Stimulated activated CD8-positive, alpha-beta memory T cell treated with anti-CD3 and anti-CD28 coated beads, Interleukin-15, amount 100 ng/mL, for 24 hours (primary cell): Measurements from ENCODE around the gene KRT38.

Experiments
- DNase-seq: peaks from one replicate; pipeline ENCODE4 v3.0.0-alpha.2; 2020; ENCODE audit warnings: low read depth

Gene KRT38

GRCh38 chr17:41440531-41441033 is at the start of gene KRT38:
TSS of gene KRT38 (minus strand) at chr17:41440983. CDS start at chr17:41440921, 62 bp downstream.
- no peak for DNase-seq

- DNase-seq, result no peak
Measured at GRCh38 chr17:41489531-41489930, 48.7 kb upstream of the KRT38 start, which contains the start of gene KRT36. TSS of gene KRT36 (minus strand) at chr17:41489910. CDS start at chr17:41489864, 46 bp downstream.

GRCh38 chr17:41486809-41487530 is 46.2 kb upstream of the KRT38 start:
- no peak for DNase-seq

GRCh38 chr17:41486316-41486715 is 45.5 kb upstream of the KRT38 start:
- DNase-seq, result no peak

GRCh38 chr17:41484920-41485904 is 44.4 kb upstream of the KRT38 start:
- DNase-seq, result no peak

GRCh38 chr17:41483991-41484826 is 43.4 kb upstream of the KRT38 start:
- no peak for DNase-seq

GRCh38 chr17:41483531-41483930 is 42.7 kb upstream of the KRT38 start:
- no peak for DNase-seq

- no peak for DNase-seq
Measured at GRCh38 chr17:41481036-41481435, 40.3 kb upstream of the KRT38 start, which contains the start of gene KRT35. TSS of gene KRT35 (minus strand) at chr17:41481151. CDS start at chr17:41481097, 54 bp downstream.

- no peak for DNase-seq
Measured at GRCh38 chr17:41480581-41480980, 39.8 kb upstream of the KRT38 start.

- no peak for DNase-seq
Measured at GRCh38 chr17:41480136-41480535, 39.4 kb upstream of the KRT38 start.

- DNase-seq, result no peak
Measured at GRCh38 chr17:41478237-41478636, 37.5 kb upstream of the KRT38 start.

GRCh38 chr17:41476866-41477815 is 36.4 kb upstream of the KRT38 start:
- DNase-seq, result no peak

GRCh38 chr17:41475421-41475820 is 34.6 kb upstream of the KRT38 start:
- DNase-seq, result no peak

- DNase-seq, result no peak
Measured at GRCh38 chr17:41474863-41475262, 34.1 kb upstream of the KRT38 start.

- DNase-seq, result no peak
Measured at GRCh38 chr17:41468346-41468745, 27.6 kb upstream of the KRT38 start.

GRCh38 chr17:41467561-41467960 is 26.8 kb upstream of the KRT38 start:
- no peak for DNase-seq

GRCh38 chr17:41466988-41467387 is 26.2 kb upstream of the KRT38 start, which contains the start of gene KRT32:
TSS of gene KRT32 (minus strand) at chr17:41467386. CDS start at chr17:41467325, 61 bp downstream.
- DNase-seq, result no peak

GRCh38 chr17:41464682-41465081 is 23.9 kb upstream of the KRT38 start:
- DNase-seq, result no peak

GRCh38 chr17:41464173-41464572 is 23.4 kb upstream of the KRT38 start:
- no peak for DNase-seq

GRCh38 chr17:41463746-41464145 is 23.0 kb upstream of the KRT38 start:
- DNase-seq, result no peak
